Breast epithelium (tissue), 4 donors: ENCODE measurements around the gene HSD17B13. TPM values are rescaled to one million over a fixed set of nuclear protein-coding genes. Genes with fewer than 3 reads are reported as not detected.
"Not testable (repeated sequence)": the region's sequence is repeated elsewhere in the genome, so short reads cannot be mapped to it uniquely, and the experiment has no call there.

Source experiments
- DNase-seq, 2 donors: peaks; one replicate each; pipeline ENCODE4 v3.0.0-alpha.2; 2019; ENCODE audit warnings: low spot score in 2 of 2
- H3K27ac ChIP-seq, 2 donors: fragments of 200-600 bp; sonication (generic) in 1 of 2; one replicate each; pipeline ENCODE4 v1.5.1; 2016 to 2019; ENCODE audit warnings: mild to moderate bottlenecking in 1 of 2
- H3K27me3 ChIP-seq, 2 donors: fragments of 200-600 bp; sonication (generic) in 1 of 2; one replicate each; pipeline versions ENCODE4 v1.5.1 to v1.6.0; 2017 to 2019; ENCODE audit warnings: control low read depth in 1 of 2, mild to moderate bottlenecking in 1 of 2
- H3K36me3 ChIP-seq: fragments of 200-600 bp; one replicate; pipeline ENCODE4 v1.5.1; 2019
- H3K4me1 ChIP-seq, 2 donors: fragments of 200-600 bp; sonication (generic); one replicate each; pipeline ENCODE4 v1.5.1; 2016 to 2019; ENCODE audit warnings: control low read depth in 1 of 2
- H3K4me3 ChIP-seq, 3 donors: fragments of 200-600 bp; sonication (generic); 1 replicate in 2 of 3; 2 replicates in 1 of 3; pipeline ENCODE4 v1.5.1; 2016 to 2019; ENCODE audit warnings: mild to moderate bottlenecking in 3 of 3, moderate library complexity in 2 of 3
- H3K9me3 ChIP-seq, 2 donors: fragments of 200-600 bp; sonication (generic) in 1 of 2; one replicate each; pipeline ENCODE4 v1.5.1; 2016 to 2019; ENCODE audit warnings: control low read depth in 1 of 2
- POLR2A ChIP-seq: fragments of 450-650 bp; IDR thresholded peaks from one replicate; pipeline ENCODE4 v1.6.1; 2016; ENCODE audit warnings: antibody characterized with exemption, mild to moderate bottlenecking, moderate library complexity
- POLR2AphosphoS5 ChIP-seq, 3 donors: sonication (generic); formaldehyde crosslinking; IDR thresholded peaks; one replicate each; pipeline ENCODE4 v1.6.1; 2017; ENCODE audit warnings: antibody characterized with exemption in 3 of 3
- intact Hi-C: fragments of 100-400 bp; cut with DNase I; formaldehyde crosslinking; loops from one replicate; pipeline ENCODE4 v1.15.1; 2023; ENCODE audit warnings: low total_unique reads
- total RNA-seq, 3 donors: library from RNA; depleted of rRNA; stranded (reverse); fragments of >200 nt; gene quantifications; one replicate each; pipeline ENCODE4 v1.1.0, GENCODE V29; 2016
- TF ChIP-seq, protein P1 (sequence below), 3 donors: fragments of 450-650 bp; IDR thresholded peaks; one replicate each; pipeline ENCODE4 v1.5.1; 2016 to 2017; ENCODE audit warnings: antibody characterized with exemption in 3 of 3, mild to moderate bottlenecking in 3 of 3, moderate library complexity in 3 of 3

The HSD17B13 gene
- total RNA-seq, 3 donors from 2014 or later, result 0.59 to 5.1 (median 1.6) TPM

DNA sequence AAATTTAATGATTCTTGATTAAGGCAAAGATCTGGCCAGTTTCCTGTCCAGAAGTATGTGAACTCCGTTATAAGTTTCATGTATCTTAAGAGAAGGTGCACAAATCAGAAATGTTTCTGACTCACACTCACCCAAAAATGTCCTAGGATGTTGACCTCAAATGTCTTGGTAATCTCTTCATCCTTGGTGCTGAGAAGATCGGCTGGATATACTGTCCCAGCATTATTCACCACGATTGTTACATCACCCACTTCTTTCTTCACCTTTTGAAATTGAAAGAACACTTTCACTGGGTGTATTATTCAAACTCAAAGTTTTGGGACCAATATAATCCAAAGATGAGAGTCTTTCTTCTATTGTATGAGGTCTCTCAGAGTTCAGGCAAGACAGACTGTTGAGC is 5.7 kb downstream of the HSD17B13 start:
- Histone ChIP-seq H3K4me1 (no peaks in the 10 kb centered on the region), H3K27me3 (no peaks in the 10 kb centered on the region), H3K4me3 (no peak overlapping the region), H3K36me3 (no peaks in the 10 kb centered on the region), H3K9me3 (no peaks in the 10 kb centered on the region), H3K27ac (no peak overlapping the region)
- DNase-seq, result no peak
- intact Hi-C loops, result no loop called here
- TF ChIP-seq POLR2A (no peak), POLR2AphosphoS5 (IDR thresholded peaks at IDR 0.05) (no peak)
- TF ChIP-seq, protein P1, sequence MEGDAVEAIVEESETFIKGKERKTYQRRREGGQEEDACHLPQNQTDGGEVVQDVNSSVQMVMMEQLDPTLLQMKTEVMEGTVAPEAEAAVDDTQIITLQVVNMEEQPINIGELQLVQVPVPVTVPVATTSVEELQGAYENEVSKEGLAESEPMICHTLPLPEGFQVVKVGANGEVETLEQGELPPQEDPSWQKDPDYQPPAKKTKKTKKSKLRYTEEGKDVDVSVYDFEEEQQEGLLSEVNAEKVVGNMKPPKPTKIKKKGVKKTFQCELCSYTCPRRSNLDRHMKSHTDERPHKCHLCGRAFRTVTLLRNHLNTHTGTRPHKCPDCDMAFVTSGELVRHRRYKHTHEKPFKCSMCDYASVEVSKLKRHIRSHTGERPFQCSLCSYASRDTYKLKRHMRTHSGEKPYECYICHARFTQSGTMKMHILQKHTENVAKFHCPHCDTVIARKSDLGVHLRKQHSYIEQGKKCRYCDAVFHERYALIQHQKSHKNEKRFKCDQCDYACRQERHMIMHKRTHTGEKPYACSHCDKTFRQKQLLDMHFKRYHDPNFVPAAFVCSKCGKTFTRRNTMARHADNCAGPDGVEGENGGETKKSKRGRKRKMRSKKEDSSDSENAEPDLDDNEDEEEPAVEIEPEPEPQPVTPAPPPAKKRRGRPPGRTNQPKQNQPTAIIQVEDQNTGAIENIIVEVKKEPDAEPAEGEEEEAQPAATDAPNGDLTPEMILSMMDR (IDR thresholded peaks at IDR 0.05), result no peak

DNA sequence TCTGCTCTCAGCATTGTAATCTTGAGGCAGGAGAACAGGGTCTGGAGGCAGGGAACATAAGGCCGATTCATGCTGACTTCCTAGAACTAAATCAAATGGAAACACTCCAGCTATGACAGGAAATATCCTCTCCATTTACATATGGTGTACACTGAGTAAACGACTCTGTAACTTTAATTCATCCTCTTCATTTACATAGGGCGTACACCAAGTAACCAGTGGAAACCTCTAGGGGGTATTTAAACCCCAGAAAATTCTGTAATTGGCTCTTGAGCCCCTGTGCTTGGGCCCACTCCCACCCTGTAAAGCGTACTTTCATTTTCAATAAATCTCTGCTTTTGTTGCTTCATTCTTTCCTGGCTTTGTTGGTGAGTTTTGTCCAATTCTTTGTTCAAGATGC is 7.7 kb downstream of the HSD17B13 start:
- intact Hi-C loops, H3K9me3 ChIP-seq, H3K4me1 ChIP-seq, H3K27ac ChIP-seq, H3K36me3 ChIP-seq, DNase-seq, H3K27me3 ChIP-seq, H3K4me3 ChIP-seq: not testable (repeated sequence)

DNA sequence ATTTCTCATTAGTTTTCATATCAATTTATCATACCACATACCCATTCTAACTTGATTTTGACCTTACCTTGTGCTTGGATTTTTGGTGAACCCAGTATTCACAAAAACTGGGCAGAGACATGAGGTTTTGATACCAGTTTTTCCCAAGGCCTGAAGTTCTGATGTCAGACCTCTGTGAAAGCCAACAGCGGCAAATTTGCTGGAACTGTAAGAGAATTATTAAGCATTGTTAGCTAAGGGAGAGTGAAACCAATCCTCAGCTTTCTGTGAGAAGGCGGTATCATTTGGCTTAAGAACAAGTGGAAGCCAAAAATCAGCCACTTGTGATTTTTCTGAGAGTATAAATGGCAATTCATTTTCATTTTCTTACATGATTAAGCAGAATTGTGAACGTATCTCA is 8.9 kb downstream of the HSD17B13 start:
- Histone ChIP-seq H3K4me1 (no peaks in the 10 kb centered on the region), H3K36me3 (no peaks in the 10 kb centered on the region), H3K9me3 (no peaks in the 10 kb centered on the region), H3K27ac (no peak overlapping the region), H3K27me3 (no peaks in the 10 kb centered on the region), H3K4me3 (no peak overlapping the region)
- TF ChIP-seq POLR2A, result no peak
- TF ChIP-seq, protein P1 (IDR thresholded peaks at IDR 0.05), result no peak
- no peak for TF ChIP-seq POLR2AphosphoS5 (IDR thresholded peaks at IDR 0.05)
- intact Hi-C loops, result no loop called here
- no peak for DNase-seq

DNA sequence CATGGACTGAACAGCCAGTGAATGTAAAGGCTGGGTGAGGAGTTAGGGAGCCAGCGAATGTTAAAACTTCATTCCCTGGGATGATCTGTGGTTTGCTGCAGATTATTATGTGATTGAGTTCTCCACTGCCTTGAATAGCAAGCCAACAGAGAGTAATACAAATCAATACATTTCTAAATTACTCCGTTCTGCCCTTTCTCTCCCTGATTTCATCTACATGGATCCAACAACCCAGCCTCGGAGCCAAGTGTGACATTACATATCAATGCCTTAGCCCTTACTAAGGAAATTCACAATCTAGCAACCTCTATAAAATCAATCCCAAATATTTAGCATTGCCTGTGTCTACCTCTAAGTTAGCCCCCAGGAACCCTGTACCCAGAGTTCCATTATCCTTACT is 11.0 kb downstream of the HSD17B13 start:
- intact Hi-C loops, result no loop called here
- no peaks in the 10 kb centered on the region for H3K4me1 ChIP-seq
- TF ChIP-seq, protein P1 (IDR thresholded peaks at IDR 0.05), result no peak
- TF ChIP-seq POLR2AphosphoS5 (IDR thresholded peaks at IDR 0.05) (no peak), POLR2A (no peak)
- H3K27me3 ChIP-seq, result no peaks in the 10 kb centered on the region
- DNase-seq, result no peak
- no peak overlapping the region for H3K27ac ChIP-seq
- no peaks in the 10 kb centered on the region for H3K36me3 ChIP-seq
- no peaks in the 10 kb centered on the region for H3K9me3 ChIP-seq
- H3K4me3 ChIP-seq, result no peak overlapping the region

DNA sequence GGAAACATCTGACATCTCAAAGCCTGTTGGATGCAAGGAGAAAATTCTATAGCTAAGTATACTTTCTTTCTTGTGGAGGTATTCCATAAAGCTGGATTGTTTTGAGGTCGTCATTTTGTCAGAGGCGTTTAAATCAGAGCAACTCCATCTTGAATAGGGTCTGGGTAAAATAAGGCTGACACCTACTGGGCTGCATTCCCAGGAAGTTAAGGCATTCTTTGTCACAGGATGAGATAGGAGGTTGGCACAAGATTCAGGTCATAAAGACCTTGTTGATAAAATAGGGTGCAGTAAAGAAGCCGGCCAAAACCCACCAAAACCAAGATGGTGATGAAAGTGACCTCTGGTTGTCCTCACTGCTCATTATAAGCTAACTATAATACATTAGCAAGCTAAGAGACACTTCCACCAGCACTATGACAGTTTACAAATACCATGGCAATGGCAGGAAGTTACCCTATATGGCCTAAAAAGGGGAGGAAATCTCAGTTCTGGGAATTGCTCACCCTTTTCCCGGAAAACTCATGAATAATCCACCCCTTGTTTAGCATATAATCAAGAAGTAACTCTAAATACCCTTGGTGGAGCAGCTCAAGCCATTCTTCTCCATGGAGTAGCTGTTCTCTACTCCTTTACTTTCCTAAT is 11.9 kb downstream of the HSD17B13 start:
- no peak overlapping the region for H3K27ac ChIP-seq
- no peaks in the 10 kb centered on the region for H3K4me1 ChIP-seq
- no peak overlapping the region for H3K4me3 ChIP-seq
- no peaks in the 10 kb centered on the region for H3K36me3 ChIP-seq
- TF ChIP-seq, protein P1 (IDR thresholded peaks at IDR 0.05), result no peak
- TF ChIP-seq POLR2A, result no peak
- TF ChIP-seq POLR2AphosphoS5 (IDR thresholded peaks at IDR 0.05), result no peak
- DNase-seq, result no peak
- no peaks in the 10 kb centered on the region for H3K9me3 ChIP-seq
- no peaks in the 10 kb centered on the region for H3K27me3 ChIP-seq
- intact Hi-C loops, result no loop called here

DNA sequence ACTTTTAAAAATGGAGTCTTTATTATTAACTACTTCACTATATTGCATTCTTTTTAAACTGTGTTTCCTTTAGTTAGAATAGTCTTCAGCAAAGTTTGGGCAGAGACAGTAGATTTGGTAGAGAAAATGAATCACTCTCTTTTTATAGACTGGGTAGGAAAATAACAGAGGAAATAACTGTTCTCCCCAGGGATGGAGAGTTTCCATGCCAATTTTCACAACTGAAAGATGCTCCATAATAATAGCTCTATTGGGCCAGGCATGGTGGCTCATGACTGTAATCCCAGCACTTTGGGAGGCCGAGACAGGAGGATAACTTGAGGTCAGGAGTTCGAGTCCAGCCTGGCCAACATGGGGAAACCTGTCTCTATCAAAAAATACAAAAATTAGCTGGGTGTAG is 13.1 kb downstream of the HSD17B13 start:
- no peak for DNase-seq
- no peak overlapping the region for H3K27ac ChIP-seq
- H3K4me1 ChIP-seq, result no peaks in the 10 kb centered on the region
- H3K27me3 ChIP-seq, result no peaks in the 10 kb centered on the region
- no peaks in the 10 kb centered on the region for H3K36me3 ChIP-seq
- TF ChIP-seq, protein P1 (IDR thresholded peaks at IDR 0.05), result no peak
- TF ChIP-seq POLR2AphosphoS5 (IDR thresholded peaks at IDR 0.05) (no peak), POLR2A (no peak)
- intact Hi-C loops, result no loop called here
- H3K9me3 ChIP-seq, result no peaks in the 10 kb centered on the region
- H3K4me3 ChIP-seq, result no peak overlapping the region
